Left ventricle myocardium inferior (tissue), 1 donor: ENCODE data around the gene ACTBL2. TPM values are rescaled to one million over a fixed set of nuclear protein-coding genes. Genes with fewer than 3 reads are reported as not detected.

Experiments
- DNase-seq: peaks from one replicate; pipeline ENCODE4 v3.0.0-alpha.2; 2020
- H3K27ac ChIP-seq: fragments of 200-600 bp; replicated peaks from 2 replicates; pipeline ENCODE4 v1.8.0; 2021
- H3K27me3 ChIP-seq: fragments of 200-600 bp; 2 replicates; pipeline ENCODE4 v1.8.0; 2021; ENCODE audit warnings: low read depth
- H3K36me3 ChIP-seq: fragments of 200-600 bp; 2 replicates; pipeline ENCODE4 v1.8.0; 2021
- H3K4me1 ChIP-seq: fragments of 200-600 bp; 2 replicates; pipeline ENCODE4 v1.8.0; 2021
- H3K4me3 ChIP-seq: fragments of 200-600 bp; 2 replicates; pipeline ENCODE4 v1.8.0; 2021; ENCODE audit warnings: mild to moderate bottlenecking, moderate library complexity
- H3K9me3 ChIP-seq: fragments of 200-600 bp; replicated peaks from 2 replicates; pipeline ENCODE4 v1.8.0; 2021
- CTCF ChIP-seq: fragments of 200-600 bp; IDR thresholded peaks from 2 replicates; pipeline ENCODE4 v1.8.0; 2021; ENCODE audit warnings: antibody characterized with exemption, mild to moderate bottlenecking, borderline replicate concordance
- intact Hi-C: fragments of 100-400 bp; cut with micrococcal nuclease; formaldehyde crosslinking; loops from one replicate; pipeline ENCODE4 v1.11.0; 2022
- total RNA-seq: library from RNA; stranded (reverse); fragmentation: NEBNext Ultra II Directional; extraction: Animal tissue kit (Norgen Biotek cat#: 25700); gene quantifications from one replicate; pipeline ENCODE4 v1.2.1, GENCODE V29; 2021
- donor health status: DM: no; HTN: yes; CAD: no; lungs with severe emphysema.

The ACTBL2 gene
- total RNA-seq, 1 donor from 2014 or later, result not detected

- intact Hi-C loops, result no loop called here
- Histone ChIP-seq H3K4me1 (peaks cover 11% of the 10 kb centered on the region), H3K36me3 (no peaks in the 10 kb centered on the region), H3K27me3 (no peaks in the 10 kb centered on the region), H3K4me3 (no peak overlapping the region), H3K9me3 (no peaks in the 10 kb centered on the region), H3K27ac (no peak overlapping the region)
- DNase-seq, result no peak
- TF ChIP-seq CTCF, result no peak
These were observed 46.9 kb downstream of the ACTBL2 start for GRCh38 chr5:57435701-57436134.

DNA sequence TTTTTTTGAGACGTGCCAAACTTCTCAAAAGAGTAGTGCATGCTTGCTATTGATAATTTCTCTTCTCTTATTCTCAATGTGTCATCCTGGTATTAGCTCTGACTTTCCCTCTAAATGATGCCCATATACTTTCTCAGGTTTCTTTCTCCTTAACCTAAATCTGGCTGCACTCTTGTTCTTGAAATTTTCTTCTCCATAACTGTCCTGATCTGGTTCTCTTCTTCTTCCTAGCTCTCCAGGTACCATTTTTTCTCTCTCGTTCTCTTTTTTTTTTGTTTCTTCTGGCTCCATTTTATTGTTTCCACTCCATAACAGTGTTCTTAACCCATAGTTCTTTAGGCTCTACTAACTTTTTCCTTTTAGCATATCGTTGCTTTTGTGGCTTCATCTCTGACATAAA is 47.9 kb downstream of the ACTBL2 start:
- intact Hi-C loops, result no loop called here
- no peaks in the 10 kb centered on the region for H3K27me3 ChIP-seq
- DNase-seq, result no peak
- H3K4me3 ChIP-seq, result no peak overlapping the region
- no peaks in the 10 kb centered on the region for H3K36me3 ChIP-seq
- TF ChIP-seq CTCF, result no peak
- peaks cover 11% of the 10 kb centered on the region for H3K4me1 ChIP-seq
- H3K27ac ChIP-seq, result no peak overlapping the region
- H3K9me3 ChIP-seq, result no peaks in the 10 kb centered on the region

- Histone ChIP-seq H3K27me3 (no peaks in the 10 kb centered on the region), H3K27ac (no peak overlapping the region), H3K4me3 (no peak overlapping the region), H3K9me3 (no peaks in the 10 kb centered on the region), H3K36me3 (no peaks in the 10 kb centered on the region), H3K4me1 (peaks cover 11% of the 10 kb centered on the region)
- peak; percentile 18 for DNase-seq
- TF ChIP-seq CTCF, result no peak
- intact Hi-C loops, result no loop called here
These were observed 48.4 kb downstream of the ACTBL2 start for GRCh38 chr5:57434227-57434640.

DNA sequence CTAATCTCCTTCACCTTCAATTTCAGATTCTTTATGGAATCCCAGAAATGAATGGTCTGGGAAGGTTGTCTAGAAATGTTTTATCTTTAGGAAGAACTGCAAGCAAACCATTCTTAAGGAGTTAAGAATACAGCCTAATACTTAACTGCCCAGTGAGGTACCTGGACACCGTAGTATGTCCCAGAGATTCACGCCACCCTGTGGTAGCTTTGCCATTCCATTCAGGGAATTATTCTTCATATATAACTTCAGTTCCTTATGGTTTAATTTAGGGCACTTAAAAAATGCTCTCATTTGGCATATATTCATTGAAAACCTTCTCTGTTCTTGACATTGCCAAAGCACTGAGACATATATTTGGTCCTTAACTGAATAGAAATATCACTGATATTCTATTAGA is 49.7 kb downstream of the ACTBL2 start:
- H3K4me3 ChIP-seq, result no peak overlapping the region
- H3K27me3 ChIP-seq, result no peaks in the 10 kb centered on the region
- no peak overlapping the region for H3K27ac ChIP-seq
- intact Hi-C loops, result no loop called here
- TF ChIP-seq CTCF, result peak; percentile 21
- no peak for DNase-seq
- no peaks in the 10 kb centered on the region for H3K36me3 ChIP-seq
- peaks cover 2% of the 10 kb centered on the region for H3K4me1 ChIP-seq
- H3K9me3 ChIP-seq, result no peaks in the 10 kb centered on the region

GRCh38 chr5:57431759-57432158 is 50.9 kb downstream of the ACTBL2 start:
- Histone ChIP-seq H3K9me3 (no peaks in the 10 kb centered on the region), H3K36me3 (no peaks in the 10 kb centered on the region), H3K4me1 (no peaks in the 10 kb centered on the region), H3K4me3 (no peak overlapping the region), H3K27ac (no peak overlapping the region), H3K27me3 (no peaks in the 10 kb centered on the region)
- DNase-seq, result no peak
- intact Hi-C loops, result no loop called here
- TF ChIP-seq CTCF, result no peak
